ENCODE results near the gene MRPS9.

The MRPS9 gene

GRCh38 chr2:105037572-105038382 lies at the start of gene MRPS9:
Gene MRPS9, plus strand, starts transcription at chr2:105038069. Its CDS starts 24 bp downstream, at chr2:105038093.
- peak; percentile 97 for DNase-seq (ENCODE audit: low read depth)

GRCh38 chr2:105005181-105005951 lies 32.5 kb upstream of the MRPS9 start:
- DNase-seq (ENCODE audit: low read depth), result peak; percentile 61

GRCh38 chr2:105007367-105007766 lies 30.5 kb upstream of the MRPS9 start:
- no peak for DNase-seq (ENCODE audit: low read depth)

GRCh38 chr2:105032476-105032875 lies 5.4 kb upstream of the MRPS9 start:
- DNase-seq (ENCODE audit: low read depth), result no peak

GRCh38 chr2:105034170-105034569 lies 3.7 kb upstream of the MRPS9 start:
- DNase-seq (ENCODE audit: low read depth), result no peak

GRCh38 chr2:105038383-105039061 lies 653 bp downstream of the MRPS9 start:
- no peak for DNase-seq (ENCODE audit: low read depth)

GRCh38 chr2:105039559-105039958 lies 1.7 kb downstream of the MRPS9 start:
- no peak for DNase-seq (ENCODE audit: low read depth)

GRCh38 chr2:105042189-105042588 lies 4.3 kb downstream of the MRPS9 start:
- DNase-seq (ENCODE audit: low read depth), result no peak

- no peak for DNase-seq (ENCODE audit: low read depth)
Measured at GRCh38 chr2:105052773-105053172, 14.9 kb downstream of the MRPS9 start.

- DNase-seq (ENCODE audit: low read depth), result peak; percentile 9
Measured at GRCh38 chr2:105055613-105056012, 17.7 kb downstream of the MRPS9 start.

- DNase-seq (ENCODE audit: low read depth), result no peak
Measured at GRCh38 chr2:105056245-105056644, 18.4 kb downstream of the MRPS9 start.

- no peak for DNase-seq (ENCODE audit: low read depth)
Measured at GRCh38 chr2:105057005-105057404, 19.1 kb downstream of the MRPS9 start.

- no peak for DNase-seq (ENCODE audit: low read depth)
Measured at GRCh38 chr2:105061560-105061959, 23.7 kb downstream of the MRPS9 start.

- no peak for DNase-seq (ENCODE audit: low read depth)
Measured at GRCh38 chr2:105062158-105062557, 24.3 kb downstream of the MRPS9 start.

- DNase-seq (ENCODE audit: low read depth), result no peak
Measured at GRCh38 chr2:105068387-105068786, 30.5 kb downstream of the MRPS9 start.

GRCh38 chr2:105068875-105069274 lies 31.0 kb downstream of the MRPS9 start:
- no peak for DNase-seq (ENCODE audit: low read depth)

GRCh38 chr2:105070010-105070865 lies 32.4 kb downstream of the MRPS9 start:
- no peak for DNase-seq (ENCODE audit: low read depth)

GRCh38 chr2:105071379-105071778 lies 33.5 kb downstream of the MRPS9 start:
- no peak for DNase-seq (ENCODE audit: low read depth)

- DNase-seq (ENCODE audit: low read depth), result no peak
Measured at GRCh38 chr2:105072039-105072438, 34.2 kb downstream of the MRPS9 start.

- DNase-seq (ENCODE audit: low read depth), result no peak
Measured at GRCh38 chr2:105073591-105073990, 35.7 kb downstream of the MRPS9 start.

GRCh38 chr2:105076121-105076520 lies 38.3 kb downstream of the MRPS9 start:
- DNase-seq (ENCODE audit: low read depth), result no peak
